ENCODE data around the gene NDRG4. TPM values are rescaled to one million over a fixed set of nuclear protein-coding genes. Genes with fewer than 3 reads are reported as not detected.
A peak's percentile ranks its signal among the peaks of the same experiment; 100 is the strongest.

NDRG4 gene
- polyA plus RNA-seq, 3 donors: 11.5 to 14.4 (median 11.6) TPM

- no peak for DNase-seq
Observed at GRCh38 chr16:58507963-58508670, 8.2 kb downstream of the NDRG4 start.

GRCh38 chr16:58508671-58509251 lies 8.8 kb downstream of the NDRG4 start:
- DNase-seq: no peak

GRCh38 chr16:58509256-58510096 lies 9.5 kb downstream of the NDRG4 start:
- DNase-seq: no peak

GRCh38 chr16:58510097-58510775 lies 10.3 kb downstream of the NDRG4 start:
- DNase-seq: no peak

- no peak for DNase-seq
Observed at GRCh38 chr16:58510776-58511628, 11.1 kb downstream of the NDRG4 start.

- DNase-seq: peak; percentile 54
Observed at GRCh38 chr16:58511933-58512815, 12.2 kb downstream of the NDRG4 start.

GRCh38 chr16:58513874-58514273 lies 13.9 kb downstream of the NDRG4 start:
- no peak for DNase-seq

GRCh38 chr16:58515125-58515870 lies 15.4 kb downstream of the NDRG4 start, which contains the start of gene SETD6:
Gene SETD6, plus strand, starts transcription at chr16:58515517. Its CDS starts 21 bp downstream, at chr16:58515538.
- peak; percentile 92 for DNase-seq

- no peak for DNase-seq
Observed at GRCh38 chr16:58515871-58516767, 16.2 kb downstream of the NDRG4 start.

- no peak for DNase-seq
Observed at GRCh38 chr16:58516768-58517107, 16.8 kb downstream of the NDRG4 start.

- DNase-seq: no peak
Observed at GRCh38 chr16:58518083-58518979, 18.4 kb downstream of the NDRG4 start.

GRCh38 chr16:58518980-58519368 lies 19.0 kb downstream of the NDRG4 start:
- DNase-seq: no peak

GRCh38 chr16:58519707-58520106 lies 19.8 kb downstream of the NDRG4 start:
- DNase-seq: no peak

GRCh38 chr16:58530179-58530578 lies 30.2 kb downstream of the NDRG4 start:
- no peak for DNase-seq

GRCh38 chr16:58532414-58532813 lies 32.5 kb downstream of the NDRG4 start:
- DNase-seq: no peak

GRCh38 chr16:58533751-58534470 lies 34.0 kb downstream of the NDRG4 start:
- DNase-seq: no peak

- DNase-seq: no peak
Observed at GRCh38 chr16:58535100-58535499, 35.2 kb downstream of the NDRG4 start.

Measured in renal pelvis (tissue), 4 donors.